Spinal cord (tissue), 10 donors: ENCODE data around the gene CNIH3. TPM values are rescaled to one million over a fixed set of nuclear protein-coding genes. Genes with fewer than 3 reads are reported as not detected.

Experiments
- DNase-seq, 6 donors: peaks; one replicate each; pipeline versions ENCODE4 v3.0.0 to v3.0.0-alpha.2; 2013 to 2015; ENCODE audit warnings: low spot score in 6 of 6, low read depth in 4 of 6
- H3K27ac ChIP-seq: one replicate; pipeline ENCODE4 v1.5.1; 2013; ENCODE audit warnings: low read depth, low read length, control low read depth
- H3K27me3 ChIP-seq: one replicate; pipeline ENCODE4 v1.6.1; 2013; ENCODE audit warnings: low read length; ENCODE audit not compliant: control insufficient read depth, insufficient read depth
- H3K36me3 ChIP-seq: one replicate; pipeline ENCODE4 v1.6.1; 2013; ENCODE audit warnings: low read length; ENCODE audit not compliant: control insufficient read depth, insufficient read depth
- H3K4me1 ChIP-seq: one replicate; pipeline ENCODE4 v1.6.1; 2013; ENCODE audit warnings: low read length; ENCODE audit not compliant: control insufficient read depth, insufficient read depth
- H3K4me3 ChIP-seq: one replicate; pipeline ENCODE4 v1.5.1; 2013; ENCODE audit warnings: low read depth, low read length, control low read depth
- H3K9me3 ChIP-seq: one replicate; pipeline ENCODE4 v1.6.1; 2013; ENCODE audit warnings: low read length; ENCODE audit not compliant: control insufficient read depth, insufficient read depth
- WGBS: methylation state at CpG from one replicate; pipeline ENCODE4 v1.1.5; 2013; ENCODE audit warnings: missing lambda C conversion rate; ENCODE audit not compliant: insufficient coverage; 5-methylcytosine and 5-hydroxymethylcytosine counted together
- polyA plus RNA-seq, 2 donors: library from polyadenylated mRNA; unstranded; fragments of 120-200 nt; gene quantifications; one replicate each; pipeline ENCODE4 v1.2.1, GENCODE V29; 2013; ENCODE audit not compliant: insufficient read length in 2 of 2
- total RNA-seq, 2 donors: library from RNA; depleted of rRNA in 1 of 2; stranded (reverse); fragments of 120-200 nt in 1 of 2; fragments of >200 nt in 1 of 2; gene quantifications; one replicate each; pipeline versions ENCODE4 v1.2.3 to v1.2.4, GENCODE V29; 2013 to 2014
- donor health status: healthy.

CNIH3 gene
- total and polyA plus RNA-seq, 4 donors: 8.3 to 18.6 (median 13.1) TPM

- no peaks in the 10 kb centered on the region for H3K27me3 ChIP-seq
- H3K27ac ChIP-seq: no peak overlapping the region
- H3K4me1 ChIP-seq: no peaks in the 10 kb centered on the region
- WGBS: 55% methylated on average over 7 of the region's 7 CpGs
- DNase-seq: no peak
- no peak overlapping the region for H3K4me3 ChIP-seq
- H3K9me3 ChIP-seq: no peaks in the 10 kb centered on the region
- no peaks in the 10 kb centered on the region for H3K36me3 ChIP-seq
Observed at GRCh38 chr1:224637936-224638335, 21.8 kb downstream of the CNIH3 start.

DNA sequence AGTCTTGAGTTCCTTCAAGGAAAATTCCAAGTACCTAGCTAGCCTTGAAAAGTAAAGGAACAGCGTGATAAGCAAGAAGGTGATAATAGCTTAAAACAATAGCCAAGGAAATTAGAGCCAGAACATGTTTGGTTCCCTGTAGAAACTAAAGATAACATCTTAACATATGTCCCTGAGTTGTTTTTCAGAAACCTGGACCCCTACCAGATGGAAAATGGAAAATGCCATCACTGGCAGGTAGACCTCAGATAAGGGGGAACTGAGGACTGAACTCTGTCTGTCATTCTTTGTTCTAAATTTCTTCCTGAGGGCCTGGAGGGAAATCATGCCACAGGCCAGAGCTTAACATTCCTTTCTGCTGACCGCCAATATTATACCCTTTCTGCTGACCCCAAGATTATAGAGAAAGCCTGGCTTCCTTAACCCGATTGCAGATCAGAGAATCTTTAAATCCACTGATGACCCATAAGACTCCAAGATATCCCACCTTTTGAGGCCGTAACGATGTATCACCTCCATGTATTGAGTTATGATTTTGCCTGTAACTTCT is 23.4 kb downstream of the CNIH3 start:
- Histone ChIP-seq H3K27me3 (no peaks in the 10 kb centered on the region), H3K36me3 (no peaks in the 10 kb centered on the region), H3K4me3 (no peak overlapping the region), H3K4me1 (no peaks in the 10 kb centered on the region), H3K27ac (no peak overlapping the region), H3K9me3 (no peaks in the 10 kb centered on the region)
- no peak for DNase-seq
- WGBS: 95% methylated on average over 2 of the region's 5 CpGs

DNA sequence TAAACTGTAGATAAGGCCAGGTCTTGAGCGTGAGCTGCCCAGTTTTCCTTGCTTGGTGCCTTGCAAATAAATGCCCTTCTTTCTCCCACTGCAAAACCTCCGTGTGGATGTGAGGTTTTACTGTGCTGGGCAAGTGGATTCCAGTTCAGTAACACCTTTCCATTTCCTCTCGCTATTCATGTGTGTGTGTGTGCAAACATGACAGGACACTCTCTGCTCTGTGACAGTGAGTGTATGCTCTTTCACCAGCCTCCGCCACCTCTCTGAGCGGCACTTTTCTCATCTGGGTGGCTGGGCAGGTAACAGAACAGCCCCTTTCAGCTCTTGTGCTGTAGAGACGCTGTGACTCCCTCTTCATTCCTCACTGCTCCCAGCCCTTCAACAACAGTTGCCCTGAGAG is 23.9 kb downstream of the CNIH3 start:
- Histone ChIP-seq H3K9me3 (no peaks in the 10 kb centered on the region), H3K27ac (no peak overlapping the region), H3K36me3 (no peaks in the 10 kb centered on the region), H3K27me3 (no peaks in the 10 kb centered on the region), H3K4me1 (no peaks in the 10 kb centered on the region), H3K4me3 (no peak overlapping the region)
- WGBS: 77% methylated on average over 3 of the region's 6 CpGs
- no peak for DNase-seq

DNA sequence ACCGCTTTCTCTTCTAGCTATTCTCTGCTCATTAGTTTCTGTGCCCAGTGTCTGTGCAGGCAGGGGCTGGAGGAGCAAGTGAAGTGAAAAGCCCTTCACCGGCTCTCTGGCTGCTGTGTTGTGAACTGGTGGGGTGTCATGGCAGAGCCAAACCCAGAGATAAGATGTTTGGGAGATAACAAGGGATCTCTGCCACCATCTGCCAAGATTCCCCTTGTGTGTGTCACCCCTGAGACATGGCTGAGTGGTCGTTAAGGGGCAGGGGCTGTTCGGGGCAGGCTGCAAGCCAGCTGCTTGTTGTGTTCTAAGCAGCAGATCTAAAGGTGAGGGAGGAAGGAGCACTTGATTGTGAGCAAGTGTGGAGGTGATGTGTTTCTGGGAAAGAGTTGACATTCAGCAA is 24.5 kb downstream of the CNIH3 start:
- H3K4me3 ChIP-seq: no peak overlapping the region
- WGBS: 33% methylated on average over 3 of the region's 4 CpGs

DNA sequence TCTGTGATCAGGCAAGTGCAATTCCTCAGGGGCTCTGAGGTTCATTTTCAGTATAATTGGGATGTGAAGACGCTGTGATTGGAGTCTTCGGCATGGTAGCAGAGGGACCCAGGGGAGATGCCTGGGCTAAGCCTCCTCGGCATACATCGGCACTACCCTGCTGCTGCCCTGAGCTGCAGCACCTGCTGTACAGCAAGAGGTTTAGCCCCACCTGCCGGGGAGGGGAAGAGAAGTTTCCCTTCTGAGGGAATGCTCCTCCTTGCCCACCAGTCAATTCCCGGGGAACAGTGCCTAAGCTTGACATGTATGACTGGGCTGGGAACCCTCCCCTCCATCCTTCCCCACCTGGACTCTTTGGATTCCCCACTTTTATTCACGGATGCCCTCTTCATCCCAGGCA is 24.9 kb downstream of the CNIH3 start:
- Histone ChIP-seq H3K36me3 (no peaks in the 10 kb centered on the region), H3K4me1 (no peaks in the 10 kb centered on the region), H3K4me3 (no peak overlapping the region), H3K27me3 (no peaks in the 10 kb centered on the region), H3K9me3 (no peaks in the 10 kb centered on the region), H3K27ac (no peak overlapping the region)
- DNase-seq: no peak
- 69% methylated on average over 6 of the region's 7 CpGs for WGBS

More for the DNA sequence above, 24.5 kb downstream of the CNIH3 start:
- Histone ChIP-seq H3K9me3 (no peaks in the 10 kb centered on the region), H3K36me3 (no peaks in the 10 kb centered on the region), H3K27ac (no peak overlapping the region), H3K27me3 (no peaks in the 10 kb centered on the region), H3K4me1 (no peaks in the 10 kb centered on the region)
- DNase-seq: no peak

DNA sequence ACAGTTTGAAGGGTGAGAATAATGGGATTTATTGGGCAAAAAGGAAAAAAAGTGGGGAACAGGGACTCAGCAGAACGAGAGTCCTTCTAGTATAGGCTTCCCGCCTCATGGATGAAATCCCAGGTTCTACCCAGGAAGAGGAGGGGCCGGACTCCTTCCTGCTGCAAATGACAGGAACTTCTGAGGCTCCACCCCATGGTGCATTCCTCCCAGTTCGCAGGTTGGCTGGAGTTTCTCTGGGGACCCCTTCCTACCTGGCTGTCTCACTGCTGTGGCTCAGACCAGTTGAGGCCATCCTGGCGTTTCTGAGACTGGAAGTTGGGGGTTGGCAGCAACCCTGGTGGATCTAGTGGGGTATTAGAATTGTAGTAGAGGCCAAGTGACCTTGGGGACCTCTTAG is 27.5 kb downstream of the CNIH3 start:
- Histone ChIP-seq H3K27me3 (no peaks in the 10 kb centered on the region), H3K36me3 (no peaks in the 10 kb centered on the region), H3K4me1 (no peaks in the 10 kb centered on the region), H3K4me3 (no peak overlapping the region), H3K9me3 (no peaks in the 10 kb centered on the region), H3K27ac (no peak overlapping the region)
- 89% methylated on average over 5 of the region's 5 CpGs for WGBS
- DNase-seq: no peak

DNA sequence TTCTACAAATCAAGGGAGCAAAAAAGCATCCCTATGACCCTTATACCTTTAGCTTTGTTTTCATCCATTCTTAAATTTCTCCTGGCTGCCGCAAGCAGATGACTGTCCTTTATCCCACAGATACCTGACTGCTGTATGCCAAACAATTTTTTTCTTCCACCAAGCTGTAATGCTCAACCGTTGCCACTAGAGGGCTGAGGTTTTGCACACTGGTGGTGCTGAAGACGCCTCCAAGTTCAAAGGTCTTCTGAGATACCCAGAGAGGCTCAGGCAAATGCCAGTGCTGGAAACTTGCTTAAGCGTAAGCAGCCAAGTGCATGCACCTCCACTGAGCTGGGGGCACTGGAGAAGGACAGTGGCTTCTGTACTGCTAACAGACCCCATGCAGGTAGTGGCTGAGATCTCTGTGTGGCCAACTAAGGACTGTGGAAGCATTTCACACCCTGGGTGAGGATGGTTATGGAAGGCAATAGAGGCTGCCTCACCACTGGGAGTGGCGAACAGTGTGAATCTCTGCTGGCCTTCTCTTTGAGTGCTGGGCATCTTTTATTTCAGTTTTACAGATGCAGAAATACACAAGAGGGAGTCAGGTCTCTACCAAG is 28.5 kb downstream of the CNIH3 start:
- H3K27ac ChIP-seq: no peak overlapping the region
- no peak overlapping the region for H3K4me3 ChIP-seq
- H3K36me3 ChIP-seq: no peaks in the 10 kb centered on the region
- whole genome bisulfite sequencing: 39% methylated on average over 4 of the region's 5 CpGs
- H3K4me1 ChIP-seq: no peaks in the 10 kb centered on the region
- peak; percentile 19 to 87 (median 30) for DNase-seq
- H3K27me3 ChIP-seq: no peaks in the 10 kb centered on the region
- no peaks in the 10 kb centered on the region for H3K9me3 ChIP-seq

- no peaks in the 10 kb centered on the region for H3K9me3 ChIP-seq
- H3K36me3 ChIP-seq: no peaks in the 10 kb centered on the region
- H3K27me3 ChIP-seq: no peaks in the 10 kb centered on the region
- peaks cover 2% of the 10 kb centered on the region for H3K4me1 ChIP-seq
- DNase-seq: no peak
- H3K4me3 ChIP-seq: no peak overlapping the region
- H3K27ac ChIP-seq: no peak overlapping the region
- WGBS: 100% methylated on average over 2 of the region's 2 CpGs
Observed at GRCh38 chr1:224647449-224647848, 31.3 kb downstream of the CNIH3 start.

GRCh38 chr1:224650290-224650689 is 34.2 kb downstream of the CNIH3 start:
- Histone ChIP-seq H3K9me3 (no peaks in the 10 kb centered on the region), H3K27ac (no peak overlapping the region), H3K36me3 (no peaks in the 10 kb centered on the region), H3K4me1 (peaks cover 3% of the 10 kb centered on the region), H3K4me3 (no peak overlapping the region), H3K27me3 (no peaks in the 10 kb centered on the region)
- WGBS: no CpG with 5 or more reads among the region's 3 CpGs
- peak in 1 of 6 donors; percentile 38 for DNase-seq

DNA sequence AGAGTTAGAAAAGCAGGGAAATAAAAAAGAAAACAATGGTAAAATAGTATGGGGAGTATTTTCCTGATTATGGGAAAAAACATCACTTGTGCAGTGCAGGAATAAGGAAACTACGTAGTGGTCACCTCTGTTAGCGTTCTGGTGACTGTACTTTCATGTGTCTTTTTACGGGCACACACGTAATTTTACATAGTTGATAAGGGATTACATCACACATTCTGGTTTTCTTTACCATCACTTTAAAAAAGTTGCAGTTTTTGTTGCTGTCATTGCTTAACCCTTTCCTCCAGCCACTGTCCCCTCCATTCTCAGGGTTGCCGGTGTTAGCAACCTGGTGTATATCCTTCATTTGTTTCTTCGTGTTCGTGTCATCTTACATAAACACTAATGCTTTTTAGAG is 35.1 kb downstream of the CNIH3 start:
- Histone ChIP-seq H3K36me3 (no peaks in the 10 kb centered on the region), H3K4me3 (no peak overlapping the region), H3K27me3 (no peaks in the 10 kb centered on the region), H3K9me3 (no peaks in the 10 kb centered on the region), H3K27ac (no peak overlapping the region), H3K4me1 (peaks cover 3% of the 10 kb centered on the region)
- WGBS: 100% methylated on average over 3 of the region's 7 CpGs
- DNase-seq: no peak
